ENCODE data around the gene GRID1.

The GRID1 gene

GRCh38 chr10:85908462-85908861, 458.1 kb downstream of the GRID1 start:
- no peak for DNase-seq

- DNase-seq, result no peak
Observed at GRCh38 chr10:85902051-85902450, 464.5 kb downstream of the GRID1 start.

- no peak for DNase-seq
Observed at GRCh38 chr10:85901599-85901998, 465.0 kb downstream of the GRID1 start.

GRCh38 chr10:85900487-85900886, 466.1 kb downstream of the GRID1 start:
- no peak for DNase-seq

- no peak for DNase-seq
Observed at GRCh38 chr10:85900061-85900460, 466.5 kb downstream of the GRID1 start.

- DNase-seq, result no peak
Observed at GRCh38 chr10:85891472-85891871, 475.1 kb downstream of the GRID1 start.

GRCh38 chr10:85888559-85888958, 478.0 kb downstream of the GRID1 start:
- DNase-seq, result no peak

GRCh38 chr10:85888004-85888403, 478.6 kb downstream of the GRID1 start:
- DNase-seq, result no peak

- no peak for DNase-seq
Observed at GRCh38 chr10:85874208-85874607, 492.4 kb downstream of the GRID1 start.

- no peak for DNase-seq
Observed at GRCh38 chr10:85873063-85873462, 493.5 kb downstream of the GRID1 start.

- no peak for DNase-seq
Observed at GRCh38 chr10:85868627-85869499, 497.7 kb downstream of the GRID1 start.

GRCh38 chr10:85864868-85865526, 501.6 kb downstream of the GRID1 start:
- DNase-seq, result no peak

- DNase-seq, result no peak
Observed at GRCh38 chr10:85864173-85864549, 502.4 kb downstream of the GRID1 start.

GRCh38 chr10:85863301-85864172, 503.1 kb downstream of the GRID1 start:
- DNase-seq, result no peak

GRCh38 chr10:85862771-85863170, 503.8 kb downstream of the GRID1 start:
- DNase-seq, result no peak

GRCh38 chr10:85861513-85862197, 504.9 kb downstream of the GRID1 start:
- DNase-seq, result no peak

GRCh38 chr10:85859859-85860258, 506.7 kb downstream of the GRID1 start:
- no peak for DNase-seq

GRCh38 chr10:85858776-85859515, 507.6 kb downstream of the GRID1 start:
- no peak for DNase-seq

GRCh38 chr10:85857791-85858190, 508.8 kb downstream of the GRID1 start:
- no peak for DNase-seq

GRCh38 chr10:85857305-85857704, 509.3 kb downstream of the GRID1 start:
- no peak for DNase-seq

GRCh38 chr10:85851934-85852333, 514.7 kb downstream of the GRID1 start:
- DNase-seq, result no peak

GRCh38 chr10:85851325-85851724, 515.3 kb downstream of the GRID1 start:
- no peak for DNase-seq

All from activated CD8-positive, alpha-beta memory T cell treated with anti-CD3 and anti-CD28 coated beads, Interleukin-2, amount 50 U/mL, for 4 hours (primary cell).